Measurements from ENCODE around the gene CHI3L2. TPM values are rescaled to one million over a fixed set of nuclear protein-coding genes. Genes with fewer than 3 reads are reported as not detected.

The CHI3L2 gene
- total and polyA plus RNA-seq, 9 donors, result 0.91 to 17.0 (median 1.5) TPM; not detected in 1

- H3K4me1 ChIP-seq (ENCODE audit: insufficient read depth), result no peaks in the 10 kb centered on the region
- H3K27ac ChIP-seq, result no peak overlapping the region
- intact Hi-C loops (cut with DNase I), result no loop called here
- no peaks in the 10 kb centered on the region for H3K9me3 ChIP-seq
- no peak for DNase-seq
- TF ChIP-seq CTCF (IDR thresholded peaks at IDR 0.05) (no peak), EP300 (IDR thresholded peaks at IDR 0.05) (no peak), POLR2A (IDR thresholded peaks at IDR 0.05) (no peak)
- no peak overlapping the region for H3K4me3 ChIP-seq
- 77 to 84% (median 82%) methylated on average over 4 of the region's 4 CpGs for WGBS, 3 donors
- H3K36me3 ChIP-seq, result no peaks in the 10 kb centered on the region
- H3K27me3 ChIP-seq, result no peaks in the 10 kb centered on the region
Observed at GRCh38 chr1:111209622-111210021, 17.9 kb upstream of the CHI3L2 start.

GRCh38 chr1:111211921-111212320, 15.6 kb upstream of the CHI3L2 start:
- Histone ChIP-seq H3K27ac (no peak overlapping the region), H3K4me1 (ENCODE audit: insufficient read depth) (no peaks in the 10 kb centered on the region), H3K27me3 (no peaks in the 10 kb centered on the region), H3K9me3 (no peaks in the 10 kb centered on the region), H3K4me3 (no peak overlapping the region), H3K36me3 (no peaks in the 10 kb centered on the region)
- TF ChIP-seq EP300 (IDR thresholded peaks at IDR 0.05), result no peak
- TF ChIP-seq POLR2A (IDR thresholded peaks at IDR 0.05), result no peak
- no peak for TF ChIP-seq CTCF (IDR thresholded peaks at IDR 0.05)
- DNase-seq, result no peak
- WGBS, 3 donors, result 95 to 100% (median 96%) methylated on average over 1 of the region's 1 CpG
- intact Hi-C loops (cut with DNase I), result no loop called here

GRCh38 chr1:111212634-111213335, 14.7 kb upstream of the CHI3L2 start:
- H3K27me3 ChIP-seq, result no peaks in the 10 kb centered on the region
- WGBS, 3 donors, result 80 to 86% (median 86%) methylated on average over 5 of the region's 5 CpGs
- H3K4me3 ChIP-seq, result no peak overlapping the region
- H3K27ac ChIP-seq, result no peak overlapping the region
- DNase-seq, result no peak
- intact Hi-C loops (cut with DNase I), result no loop called here
- H3K36me3 ChIP-seq, result no peaks in the 10 kb centered on the region
- H3K9me3 ChIP-seq, result no peaks in the 10 kb centered on the region
- H3K4me1 ChIP-seq (ENCODE audit: insufficient read depth), result no peaks in the 10 kb centered on the region
- TF ChIP-seq POLR2A (IDR thresholded peaks at IDR 0.05), result no peak
- TF ChIP-seq EP300 (IDR thresholded peaks at IDR 0.05), result no peak
- TF ChIP-seq CTCF (IDR thresholded peaks at IDR 0.05), result no peak

- DNase-seq, result no peak
- WGBS, 3 donors, result 86 to 91% (median 86%) methylated on average over 6 of the region's 6 CpGs
- intact Hi-C loops (cut with DNase I), result no loop called here
- TF ChIP-seq CTCF (IDR thresholded peaks at IDR 0.05), result no peak
- TF ChIP-seq POLR2A (IDR thresholded peaks at IDR 0.05), result no peak
- H3K36me3 ChIP-seq, result no peaks in the 10 kb centered on the region
- no peak overlapping the region for H3K27ac ChIP-seq
- no peak overlapping the region for H3K4me3 ChIP-seq
- no peaks in the 10 kb centered on the region for H3K9me3 ChIP-seq
- no peaks in the 10 kb centered on the region for H3K27me3 ChIP-seq
- no peaks in the 10 kb centered on the region for H3K4me1 ChIP-seq (ENCODE audit: insufficient read depth)
Observed at GRCh38 chr1:111213412-111213811, 14.1 kb upstream of the CHI3L2 start.
